Keratinocyte (primary cell): Measurements from ENCODE around the gene MYMK.

Experiments
- EZH2 ChIP-seq: IDR thresholded peaks from one replicate; pipeline ENCODE4 v1.6.1; 2012; ENCODE audit warnings: inconsistent platforms, mild to moderate bottlenecking, low read length, moderate library complexity
- TF ChIP-seq, protein P1 (sequence below), 3 experiments: IDR thresholded peaks in 1 of 3; conservative IDR thresholded peaks in 1 of 3; optimal IDR thresholded peaks in 1 of 3; 2 replicates in 2 of 3; 3 replicates in 1 of 3; pipeline versions ENCODE3 to v1.5.1; 2011; ENCODE audit warnings: low read length in 3 of 3, mild to moderate bottlenecking in 3 of 3, moderate library complexity in 2 of 3, control low read depth in 1 of 3, inconsistent platforms in 1 of 3; ENCODE audit not compliant: insufficient read depth in 2 of 3; ENCODE audit errors: extremely low read depth in 1 of 3

DNA sequence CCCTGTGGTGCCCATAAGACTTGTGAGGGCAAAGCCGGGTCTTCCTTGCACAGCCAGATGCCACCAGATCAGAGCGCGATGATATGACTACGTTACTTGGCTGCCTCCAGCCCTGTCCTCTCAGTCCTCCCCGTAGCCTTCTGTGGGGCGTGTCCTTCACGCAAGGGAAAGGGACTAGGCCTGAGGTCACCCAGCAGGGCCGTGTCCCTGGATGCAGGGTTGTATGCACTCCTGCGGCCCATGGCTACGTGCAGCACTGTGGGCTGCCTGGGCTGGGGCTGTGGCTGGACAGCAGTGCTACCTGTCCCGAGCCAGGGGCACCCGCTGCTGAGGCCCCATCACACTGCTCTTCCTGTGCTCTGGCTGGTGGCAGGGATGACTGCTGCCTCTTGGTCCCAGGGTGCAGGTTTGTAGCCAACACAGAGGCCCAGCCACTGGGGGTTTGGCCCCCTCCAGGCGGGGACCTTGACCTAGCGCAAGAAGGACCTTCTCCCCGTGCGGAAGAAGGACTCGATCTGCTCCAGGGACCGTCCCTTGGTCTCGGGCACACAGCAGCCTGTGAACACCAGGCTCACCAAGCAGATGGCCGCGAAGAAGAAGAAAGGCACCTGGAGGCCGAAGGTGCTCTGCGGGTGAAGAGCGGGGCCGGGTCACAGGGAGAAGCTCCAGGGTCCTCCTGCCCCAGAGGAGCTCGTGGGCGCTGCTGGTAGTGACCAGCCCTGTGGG lies 53.0 kb downstream of the MYMK start:
- TF ChIP-seq EZH2 = no peak
- TF ChIP-seq, protein P1, sequence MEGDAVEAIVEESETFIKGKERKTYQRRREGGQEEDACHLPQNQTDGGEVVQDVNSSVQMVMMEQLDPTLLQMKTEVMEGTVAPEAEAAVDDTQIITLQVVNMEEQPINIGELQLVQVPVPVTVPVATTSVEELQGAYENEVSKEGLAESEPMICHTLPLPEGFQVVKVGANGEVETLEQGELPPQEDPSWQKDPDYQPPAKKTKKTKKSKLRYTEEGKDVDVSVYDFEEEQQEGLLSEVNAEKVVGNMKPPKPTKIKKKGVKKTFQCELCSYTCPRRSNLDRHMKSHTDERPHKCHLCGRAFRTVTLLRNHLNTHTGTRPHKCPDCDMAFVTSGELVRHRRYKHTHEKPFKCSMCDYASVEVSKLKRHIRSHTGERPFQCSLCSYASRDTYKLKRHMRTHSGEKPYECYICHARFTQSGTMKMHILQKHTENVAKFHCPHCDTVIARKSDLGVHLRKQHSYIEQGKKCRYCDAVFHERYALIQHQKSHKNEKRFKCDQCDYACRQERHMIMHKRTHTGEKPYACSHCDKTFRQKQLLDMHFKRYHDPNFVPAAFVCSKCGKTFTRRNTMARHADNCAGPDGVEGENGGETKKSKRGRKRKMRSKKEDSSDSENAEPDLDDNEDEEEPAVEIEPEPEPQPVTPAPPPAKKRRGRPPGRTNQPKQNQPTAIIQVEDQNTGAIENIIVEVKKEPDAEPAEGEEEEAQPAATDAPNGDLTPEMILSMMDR (optimal IDR thresholded peaks at IDR 0.05 in 1 of 3, IDR thresholded peaks at IDR 0.05 in 1 of 3, conservative IDR thresholded peaks at IDR 0.05 in 1 of 3; ENCODE audit: extremely low read depth in 1 of 3, insufficient read depth in 2 of 3, low read length in 3 of 3) = no peak
